ENCODE data around the gene DDX51.
"Not testable (repeated sequence)": the region's sequence is repeated elsewhere in the genome, so short reads cannot be mapped to it uniquely, and the experiment has no call there.

DDX51 gene

GRCh38 chr12:132115500-132115899 lies 28.6 kb downstream of the DDX51 start:
- DNase-seq = no peak
- Histone ChIP-seq H3K36me3 (ENCODE audit: control insufficient read depth, insufficient read depth, low read length) (peaks cover 14% of the 10 kb centered on the region), H3K27me3 (replicated peaks; ENCODE audit: control insufficient read depth, insufficient read depth, low read length, poor library complexity, severe bottlenecking) (no peaks in the 10 kb centered on the region), H3K9me3 (ENCODE audit: control insufficient read depth, low read length) (no peaks in the 10 kb centered on the region), H3K27ac (ENCODE audit: insufficient read depth, low read length, poor library complexity, severe bottlenecking) (no peak overlapping the region), H3K4me1 (ENCODE audit: control insufficient read depth, insufficient read depth, low read length, poor library complexity, severe bottlenecking) (no peaks in the 10 kb centered on the region), H3K4me3 (ENCODE audit: insufficient read depth, low read depth, low read length, poor library complexity, severe bottlenecking) (no peak overlapping the region)

DNA sequence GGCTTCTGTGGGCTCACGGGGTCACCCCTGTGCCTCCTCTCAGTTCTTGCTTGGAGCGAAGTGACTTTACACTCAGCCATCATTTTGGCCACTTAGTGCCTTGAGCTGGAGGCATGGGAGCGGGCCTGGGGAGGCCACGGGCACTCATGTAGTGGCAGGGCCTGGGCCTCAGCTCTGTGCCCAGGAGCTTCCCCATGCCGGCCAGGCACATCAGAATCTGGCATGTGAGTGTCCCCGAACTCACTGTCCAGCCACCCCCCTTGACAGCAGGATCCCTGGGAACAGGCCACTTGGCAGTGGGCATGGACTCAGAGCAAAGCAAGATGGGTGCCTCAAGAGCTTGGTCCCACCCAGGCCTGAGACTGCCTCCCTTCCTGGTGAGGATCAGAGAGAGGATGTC lies 29.5 kb downstream of the DDX51 start:
- Histone ChIP-seq H3K4me1 (ENCODE audit: control insufficient read depth, insufficient read depth, low read length, poor library complexity, severe bottlenecking) (no peaks in the 10 kb centered on the region), H3K4me3 (ENCODE audit: insufficient read depth, low read depth, low read length, poor library complexity, severe bottlenecking) (no peak overlapping the region), H3K27ac (ENCODE audit: insufficient read depth, low read length, poor library complexity, severe bottlenecking) (no peak overlapping the region), H3K36me3 (ENCODE audit: control insufficient read depth, insufficient read depth, low read length) (peaks cover 19% of the 10 kb centered on the region), H3K9me3 (ENCODE audit: control insufficient read depth, low read length) (no peaks in the 10 kb centered on the region), H3K27me3 (replicated peaks; ENCODE audit: control insufficient read depth, insufficient read depth, low read length, poor library complexity, severe bottlenecking) (no peaks in the 10 kb centered on the region)
- no peak for DNase-seq

DNA sequence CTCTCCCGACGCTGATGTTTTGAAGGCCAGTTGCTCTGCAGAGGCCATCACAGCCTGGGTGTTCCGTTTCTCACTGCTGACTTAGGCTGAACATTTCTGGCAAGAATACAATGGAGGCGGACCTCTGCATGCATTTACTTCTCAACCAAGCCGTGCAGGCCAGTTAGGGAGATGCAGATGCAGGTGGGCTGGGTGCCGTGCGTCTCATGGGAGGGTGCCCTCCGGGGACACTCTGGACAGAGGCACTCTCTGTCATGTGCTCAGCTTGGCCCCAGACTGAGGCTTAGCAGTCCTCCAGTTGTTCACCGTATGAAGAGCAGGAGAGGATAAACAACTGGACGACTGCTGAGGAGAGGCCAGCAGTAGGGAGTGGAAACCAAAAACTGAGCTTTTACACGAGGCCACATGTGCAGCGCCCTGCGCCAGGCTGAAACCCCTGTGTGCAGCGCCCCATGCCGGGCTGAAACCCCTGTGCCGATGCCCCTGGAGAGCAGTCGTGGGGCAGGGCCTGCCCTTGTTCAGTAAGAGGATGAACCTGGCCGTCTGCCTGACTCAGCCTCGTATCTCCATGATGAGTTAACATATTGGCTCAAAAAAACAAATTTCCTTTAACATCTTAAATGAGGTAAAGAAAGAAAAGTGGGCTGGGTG lies 32.3 kb downstream of the DDX51 start:
- H3K9me3 ChIP-seq (ENCODE audit: control insufficient read depth, low read length) = no peaks in the 10 kb centered on the region
- H3K4me1 ChIP-seq (ENCODE audit: control insufficient read depth, insufficient read depth, low read length, poor library complexity, severe bottlenecking) = no peaks in the 10 kb centered on the region
- no peak overlapping the region for H3K4me3 ChIP-seq (ENCODE audit: insufficient read depth, low read depth, low read length, poor library complexity, severe bottlenecking)
- peaks cover 24% of the 10 kb centered on the region for H3K36me3 ChIP-seq (ENCODE audit: control insufficient read depth, insufficient read depth, low read length)
- no peak for DNase-seq
- no peaks in the 10 kb centered on the region for H3K27me3 ChIP-seq (replicated peaks; ENCODE audit: control insufficient read depth, insufficient read depth, low read length, poor library complexity, severe bottlenecking)
- H3K27ac ChIP-seq (ENCODE audit: insufficient read depth, low read length, poor library complexity, severe bottlenecking) = no peak overlapping the region

DNA sequence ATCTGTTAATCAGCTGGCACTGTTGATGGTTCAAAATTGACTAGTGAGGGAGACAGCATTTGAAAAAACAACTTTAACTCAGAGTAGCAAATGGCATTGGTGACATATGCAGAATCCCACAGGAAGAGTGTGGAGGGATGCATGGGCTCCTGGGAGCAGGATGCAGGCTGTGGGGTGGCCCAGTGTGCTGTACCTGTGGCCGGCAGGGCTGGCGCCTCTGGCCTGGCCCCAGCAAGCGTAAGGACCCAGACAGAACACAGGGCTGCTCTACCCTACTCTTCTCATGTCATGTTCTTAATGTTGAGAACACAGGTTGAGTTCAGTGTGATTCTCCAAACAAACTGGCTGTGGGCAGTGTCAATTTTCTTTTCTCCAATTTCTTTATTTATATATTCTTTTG lies 33.4 kb downstream of the DDX51 start:
- no peaks in the 10 kb centered on the region for H3K9me3 ChIP-seq (ENCODE audit: control insufficient read depth, low read length)
- no peaks in the 10 kb centered on the region for H3K27me3 ChIP-seq (replicated peaks; ENCODE audit: control insufficient read depth, insufficient read depth, low read length, poor library complexity, severe bottlenecking)
- no peak overlapping the region for H3K27ac ChIP-seq (ENCODE audit: insufficient read depth, low read length, poor library complexity, severe bottlenecking)
- no peak for DNase-seq
- H3K4me3 ChIP-seq (ENCODE audit: insufficient read depth, low read depth, low read length, poor library complexity, severe bottlenecking) = no peak overlapping the region
- peaks cover 24% of the 10 kb centered on the region for H3K36me3 ChIP-seq (ENCODE audit: control insufficient read depth, insufficient read depth, low read length)
- H3K4me1 ChIP-seq (ENCODE audit: control insufficient read depth, insufficient read depth, low read length, poor library complexity, severe bottlenecking) = no peaks in the 10 kb centered on the region

DNA sequence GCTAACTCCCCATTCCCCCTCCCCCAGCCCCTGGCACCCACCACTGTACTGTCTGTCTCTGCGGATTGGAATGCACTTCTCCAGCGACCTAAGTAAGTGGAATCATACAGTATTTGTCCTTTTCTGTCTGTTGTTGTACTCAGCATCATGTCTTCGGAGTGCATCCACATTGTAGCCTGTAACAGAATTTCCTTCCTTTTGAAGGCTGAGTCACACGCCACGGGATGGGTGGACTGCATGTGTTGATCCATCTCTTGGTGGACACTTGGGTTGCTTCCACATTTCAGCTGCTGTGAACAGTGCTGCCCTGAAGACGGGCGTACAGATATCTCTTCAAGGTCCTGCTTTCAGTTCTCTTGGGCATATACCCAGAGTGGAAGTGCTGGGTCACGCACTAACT lies 34.4 kb downstream of the DDX51 start:
- H3K4me3 ChIP-seq (ENCODE audit: insufficient read depth, low read depth, low read length, poor library complexity, severe bottlenecking) = no peak overlapping the region
- H3K27ac ChIP-seq (ENCODE audit: insufficient read depth, low read length, poor library complexity, severe bottlenecking) = no peak overlapping the region
- no peaks in the 10 kb centered on the region for H3K4me1 ChIP-seq (ENCODE audit: control insufficient read depth, insufficient read depth, low read length, poor library complexity, severe bottlenecking)
- peaks cover 19% of the 10 kb centered on the region for H3K36me3 ChIP-seq (ENCODE audit: control insufficient read depth, insufficient read depth, low read length)
- H3K27me3 ChIP-seq (replicated peaks; ENCODE audit: control insufficient read depth, insufficient read depth, low read length, poor library complexity, severe bottlenecking) = no peaks in the 10 kb centered on the region
- no peak for DNase-seq
- H3K9me3 ChIP-seq (ENCODE audit: control insufficient read depth, low read length) = no peaks in the 10 kb centered on the region

DNA sequence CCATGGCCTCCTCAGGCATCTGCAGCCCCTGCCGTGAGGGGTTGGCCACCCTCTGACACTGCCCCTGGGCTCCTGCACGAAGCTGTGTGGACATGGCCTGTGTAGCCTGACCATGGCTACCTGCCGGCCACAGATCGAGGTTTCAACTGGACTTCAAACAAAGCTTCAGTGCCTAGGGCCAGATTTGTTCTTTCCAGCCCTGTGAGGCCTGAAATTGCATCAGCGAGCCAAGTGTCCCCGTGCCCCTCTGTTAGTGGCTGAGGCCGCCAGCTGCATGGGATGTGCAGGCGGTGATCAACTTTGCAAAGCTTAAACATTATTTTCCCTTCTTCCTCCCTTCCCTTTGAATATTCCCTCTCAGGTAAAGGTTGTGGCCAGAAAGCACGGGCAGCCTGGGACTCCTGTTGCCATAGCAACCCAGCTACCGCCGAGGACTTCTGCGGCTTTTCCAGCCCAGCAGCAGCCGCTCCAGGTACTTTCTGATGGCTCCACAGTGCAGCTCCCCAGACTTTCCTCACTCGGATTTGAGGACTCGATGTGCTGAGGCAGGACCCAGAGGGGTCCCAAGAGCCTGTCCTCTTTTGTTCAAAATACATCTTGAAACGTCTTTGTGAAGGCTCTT lies 35.8 kb downstream of the DDX51 start:
- H3K27ac ChIP-seq (ENCODE audit: insufficient read depth, low read length, poor library complexity, severe bottlenecking) = no peak overlapping the region
- no peaks in the 10 kb centered on the region for H3K4me1 ChIP-seq (ENCODE audit: control insufficient read depth, insufficient read depth, low read length, poor library complexity, severe bottlenecking)
- no peaks in the 10 kb centered on the region for H3K27me3 ChIP-seq (replicated peaks; ENCODE audit: control insufficient read depth, insufficient read depth, low read length, poor library complexity, severe bottlenecking)
- no peak overlapping the region for H3K4me3 ChIP-seq (ENCODE audit: insufficient read depth, low read depth, low read length, poor library complexity, severe bottlenecking)
- no peaks in the 10 kb centered on the region for H3K9me3 ChIP-seq (ENCODE audit: control insufficient read depth, low read length)
- no peak for DNase-seq
- H3K36me3 ChIP-seq (ENCODE audit: control insufficient read depth, insufficient read depth, low read length) = peaks cover 14% of the 10 kb centered on the region

- Histone ChIP-seq H3K4me3 (ENCODE audit: insufficient read depth, low read depth, low read length, poor library complexity, severe bottlenecking) (no peak overlapping the region), H3K9me3 (ENCODE audit: control insufficient read depth, low read length) (no peaks in the 10 kb centered on the region), H3K36me3 (ENCODE audit: control insufficient read depth, insufficient read depth, low read length) (peaks cover 14% of the 10 kb centered on the region), H3K27ac (ENCODE audit: insufficient read depth, low read length, poor library complexity, severe bottlenecking) (no peak overlapping the region), H3K4me1 (ENCODE audit: control insufficient read depth, insufficient read depth, low read length, poor library complexity, severe bottlenecking) (no peaks in the 10 kb centered on the region), H3K27me3 (replicated peaks; ENCODE audit: control insufficient read depth, insufficient read depth, low read length, poor library complexity, severe bottlenecking) (no peaks in the 10 kb centered on the region)
- no peak for DNase-seq
Measured at GRCh38 chr12:132106921-132107320, 37.2 kb downstream of the DDX51 start.

DNA sequence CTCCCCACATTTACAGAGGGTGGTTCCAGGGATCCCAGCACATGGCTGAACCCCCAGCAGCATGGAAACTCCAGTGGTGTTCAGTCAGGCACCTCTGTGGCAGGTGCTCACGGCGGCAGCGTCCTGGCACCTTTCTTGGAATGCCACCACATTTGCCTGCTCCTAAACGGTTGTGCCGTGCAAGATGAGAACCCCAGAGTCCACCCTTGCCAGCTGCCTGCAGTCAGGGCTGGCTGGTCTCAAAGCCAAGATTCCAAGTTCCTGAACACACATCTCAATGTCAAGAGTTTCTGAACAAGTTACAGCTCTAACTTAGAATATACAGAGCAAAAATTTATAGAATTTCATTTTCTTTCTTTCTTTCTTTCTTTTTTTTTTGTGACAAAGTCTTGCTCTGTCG lies 38.7 kb downstream of the DDX51 start:
- H3K27me3 ChIP-seq (replicated peaks; ENCODE audit: control insufficient read depth, insufficient read depth, low read length, poor library complexity, severe bottlenecking) = no peaks in the 10 kb centered on the region
- H3K27ac ChIP-seq (ENCODE audit: insufficient read depth, low read length, poor library complexity, severe bottlenecking) = no peak overlapping the region
- H3K9me3 ChIP-seq (ENCODE audit: control insufficient read depth, low read length) = no peaks in the 10 kb centered on the region
- H3K4me3 ChIP-seq (ENCODE audit: insufficient read depth, low read depth, low read length, poor library complexity, severe bottlenecking) = no peak overlapping the region
- H3K4me1 ChIP-seq (ENCODE audit: control insufficient read depth, insufficient read depth, low read length, poor library complexity, severe bottlenecking) = no peaks in the 10 kb centered on the region
- H3K36me3 ChIP-seq (ENCODE audit: control insufficient read depth, insufficient read depth, low read length) = peaks cover 14% of the 10 kb centered on the region
- DNase-seq = no peak

DNA sequence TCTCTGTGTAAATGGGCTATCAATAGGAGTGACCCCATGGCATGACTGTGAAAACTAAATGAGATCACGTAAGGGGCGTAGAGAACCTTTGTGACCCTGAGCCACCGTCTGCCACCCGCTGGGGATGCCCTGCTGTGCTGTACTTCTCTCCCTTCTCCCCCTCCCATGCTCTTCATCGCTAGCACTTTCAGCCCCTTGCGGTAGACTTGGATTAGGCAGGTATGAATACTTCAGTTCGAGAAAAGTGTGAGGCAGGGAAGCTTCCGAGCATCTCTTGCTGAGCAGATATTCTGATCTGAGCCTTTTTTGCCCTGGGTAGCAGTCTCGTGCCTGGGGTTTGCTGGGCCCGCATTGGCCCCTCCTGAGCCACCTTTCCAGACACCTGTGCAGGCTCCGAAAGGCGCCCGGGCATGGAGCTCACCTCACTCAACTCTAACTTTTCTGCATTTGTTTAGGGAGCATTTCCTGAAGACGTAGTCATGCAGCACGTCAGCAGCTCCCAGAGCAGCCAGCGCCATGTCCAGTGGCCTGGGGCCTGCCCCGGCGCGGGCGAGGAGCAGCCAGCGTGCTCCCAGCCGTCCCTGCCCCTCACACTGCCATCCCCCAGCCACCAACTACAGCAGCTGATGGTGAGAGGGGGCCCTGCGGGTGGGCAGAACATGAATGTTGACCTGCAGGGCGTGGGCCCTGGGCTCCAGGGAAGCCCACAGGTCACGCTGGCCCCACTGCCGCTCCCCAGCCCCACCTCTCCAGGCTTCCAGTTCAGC lies 40.4 kb downstream of the DDX51 start:
- no peaks in the 10 kb centered on the region for H3K4me1 ChIP-seq (ENCODE audit: control insufficient read depth, insufficient read depth, low read length, poor library complexity, severe bottlenecking)
- H3K4me3 ChIP-seq (ENCODE audit: insufficient read depth, low read depth, low read length, poor library complexity, severe bottlenecking) = no peak overlapping the region
- H3K27ac ChIP-seq (ENCODE audit: insufficient read depth, low read length, poor library complexity, severe bottlenecking) = no peak overlapping the region
- no peak for DNase-seq
- peaks cover 10% of the 10 kb centered on the region for H3K36me3 ChIP-seq (ENCODE audit: control insufficient read depth, insufficient read depth, low read length)
- no peaks in the 10 kb centered on the region for H3K9me3 ChIP-seq (ENCODE audit: control insufficient read depth, low read length)
- H3K27me3 ChIP-seq (replicated peaks; ENCODE audit: control insufficient read depth, insufficient read depth, low read length, poor library complexity, severe bottlenecking) = no peaks in the 10 kb centered on the region

DNA sequence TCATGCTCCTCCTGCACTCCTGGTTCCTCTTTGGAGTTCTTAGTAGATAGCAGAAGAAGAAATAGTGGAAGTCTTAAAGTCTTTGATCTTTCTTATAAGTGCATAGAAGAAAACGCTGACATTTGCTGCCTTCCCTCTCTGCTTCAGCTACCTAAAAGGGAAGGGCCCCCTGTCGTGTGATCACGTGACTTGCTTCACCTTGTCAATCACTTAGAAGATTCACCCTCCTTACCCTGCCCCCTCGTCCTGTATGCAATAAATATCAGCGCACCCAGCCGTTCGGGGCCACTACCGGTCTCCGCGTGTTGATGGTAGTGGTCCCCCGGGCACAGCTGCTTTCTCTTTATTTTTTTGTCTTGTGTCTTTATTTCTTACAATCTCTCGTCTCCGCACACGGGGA lies 41.0 kb downstream of the DDX51 start:
- H3K4me3 ChIP-seq (ENCODE audit: insufficient read depth, low read depth, low read length, poor library complexity, severe bottlenecking); DNase-seq; H3K27me3 ChIP-seq (replicated peaks; ENCODE audit: control insufficient read depth, insufficient read depth, low read length, poor library complexity, severe bottlenecking); H3K27ac ChIP-seq (ENCODE audit: insufficient read depth, low read length, poor library complexity, severe bottlenecking); H3K4me1 ChIP-seq (ENCODE audit: control insufficient read depth, insufficient read depth, low read length, poor library complexity, severe bottlenecking); H3K36me3 ChIP-seq (ENCODE audit: control insufficient read depth, insufficient read depth, low read length); H3K9me3 ChIP-seq (ENCODE audit: control insufficient read depth, low read length): not testable (repeated sequence)

Measured in effector memory CD4-positive, alpha-beta T cell (primary cell).